Esophagus squamous epithelium (tissue), 4 donors: ENCODE results near the gene PANK4.

Experiments used
- CTCF ChIP-seq, 6 experiments: fragments of 450-650 bp in 4 of 6; fragments of 200-600 bp in 2 of 6; sonication (generic) in 2 of 6; IDR thresholded peaks; one replicate each; pipeline ENCODE4 v1.5.1; 2016 to 2019; ENCODE audit warnings: antibody characterized with exemption in 6 of 6, mild to moderate bottlenecking in 4 of 6, moderate library complexity in 4 of 6
- POLR2A ChIP-seq, 4 donors: fragments of 450-650 bp; IDR thresholded peaks; one replicate each; pipeline ENCODE4 v1.6.1; 2017; ENCODE audit warnings: antibody characterized with exemption in 4 of 4, mild to moderate bottlenecking in 4 of 4, moderate library complexity in 3 of 4

GRCh38 chr1:2469103-2469940 lies 57.1 kb downstream of the PANK4 start:
- no peak for TF ChIP-seq POLR2A (IDR thresholded peaks at IDR 0.05)
- TF ChIP-seq CTCF (IDR thresholded peaks at IDR 0.05), result no peak
